ENCODE measurements around the gene NRDE2.

- TF ChIP-seq POLR2A (IDR thresholded peaks at IDR 0.05; ENCODE audit: low read depth, low read length) (no peak), POLR2AphosphoS5 (IDR thresholded peaks at IDR 0.05; ENCODE audit: low read depth, low read length) (no peak), TAF1 (IDR thresholded peaks at IDR 0.05; ENCODE audit: borderline replicate concordance, low read depth, low read length) (no peak)
These were observed 23.2 kb downstream of the NRDE2 start for GRCh38 chr14:90308561-90308960.
